PC-3 (cell line): ENCODE data around the gene CYP19A1. TPM values are rescaled to one million over a fixed set of nuclear protein-coding genes. Genes with fewer than 3 reads are reported as not detected.

Experiments used
- ATAC-seq: fragments of 200-7000 bp; cut with Tn5 transposase; 2 replicates; pipeline ENCODE4 v1.9.1; 2020; ENCODE audit warnings: mild to moderate bottlenecking, moderate library complexity
- BruUV-seq: library from RNA; stranded (reverse); fragments of 400-500 nt; replicated peaks from 2 replicates; lab custom pipeline; 2021; lab: Mats Ljungman, UMichigan
- CTCF ChIA-PET: fragments of 300-600 bp; sonication (Branson Sonifier 250); formaldehyde crosslinking; loops from one replicate; lab custom pipeline; 2022; ENCODE audit warnings: antibody characterized with exemption; lab: Charles Lee
- POLR2A ChIA-PET: fragments of 300-600 bp; sonication (Branson Sonifier 250); formaldehyde crosslinking; loops from one replicate; lab custom pipeline; 2022; ENCODE audit warnings: antibody characterized with exemption; ENCODE audit not compliant: unreplicated experiment; lab: Charles Lee
- DNase-seq: peaks from one replicate; pipeline ENCODE4 v3.0.0-alpha.2; 2015
- H2AFZ ChIP-seq: fragments of 300-600 bp; sonication (generic); 2 replicates; pipeline ENCODE4 v1.6.0; 2016; ENCODE audit warnings: antibody characterized with exemption, low read length
- H3F3A ChIP-seq: fragments of 300-600 bp; sonication (generic); one replicate; pipeline ENCODE4 v1.6.0; 2017; ENCODE audit warnings: antibody characterized with exemption, low read length, control low read depth, mild to moderate bottlenecking; ENCODE audit not compliant: unreplicated experiment
- H3K27ac ChIP-seq: fragments of 300-600 bp; sonication (generic); 2 replicates; pipeline ENCODE4 v1.5.1; 2016; ENCODE audit warnings: mild to moderate bottlenecking, low read length
- H3K27me3 ChIP-seq: fragments of 300-600 bp; sonication (generic); 2 replicates; pipeline ENCODE4 v1.6.1; 2016; ENCODE audit warnings: low read length, mixed read lengths
- H3K36me3 ChIP-seq: fragments of 300-600 bp; sonication (generic); 2 replicates; pipeline ENCODE4 v1.6.1; 2016; ENCODE audit warnings: low read depth, mixed run types, low read length, mixed read lengths
- H3K4me1 ChIP-seq: fragments of 300-600 bp; sonication (generic); 2 replicates; pipeline ENCODE4 v1.5.1; 2016; ENCODE audit warnings: low read length; ENCODE audit not compliant: insufficient read depth
- H3K4me2 ChIP-seq: fragments of 300-600 bp; sonication (generic); 2 replicates; pipeline ENCODE4 v1.6.0; 2016; ENCODE audit warnings: low read length
- H3K4me3 ChIP-seq: fragments of 300-600 bp; sonication (generic); 2 replicates; pipeline ENCODE4 v1.5.1; 2016; ENCODE audit warnings: mild to moderate bottlenecking, low read length, mixed read lengths
- H3K79me2 ChIP-seq: fragments of 300-600 bp; sonication (generic); 2 replicates; pipeline ENCODE4 v1.6.1; 2017; ENCODE audit warnings: low read length, mixed read lengths
- H3K9ac ChIP-seq: fragments of 300-600 bp; sonication (generic); 2 replicates; pipeline ENCODE4 v1.6.0; 2016; ENCODE audit warnings: mild to moderate bottlenecking, low read length
- H3K9me2 ChIP-seq: fragments of 300-600 bp; sonication (generic); replicated peaks from 2 replicates; pipeline ENCODE4 v1.6.1; 2016; ENCODE audit warnings: mixed run types, low read length, mixed read lengths
- H3K9me3 ChIP-seq: fragments of 300-600 bp; sonication (generic); 2 replicates; pipeline ENCODE4 v1.6.1; 2016; ENCODE audit warnings: low read length, mixed read lengths
- H4K20me1 ChIP-seq: fragments of 300-600 bp; sonication (generic); 2 replicates; pipeline ENCODE4 v1.6.1; 2016; ENCODE audit warnings: low read length, mixed read lengths
- EZH2 ChIP-seq: fragments of 300-600 bp; sonication (generic); IDR thresholded peaks from one replicate; pipeline ENCODE4 v1.6.1; 2017; ENCODE audit warnings: antibody characterized with exemption, mild to moderate bottlenecking, low read length; ENCODE audit not compliant: unreplicated experiment
- EZH2phosphoT487 ChIP-seq: fragments of 300-600 bp; sonication (generic); IDR thresholded peaks from 2 replicates; pipeline ENCODE4 v1.6.1; 2018; ENCODE audit warnings: mild to moderate bottlenecking, antibody characterized with exemption, low read length, borderline replicate concordance
- intact Hi-C: fragments of 100-400 bp; cut with micrococcal nuclease; formaldehyde crosslinking; loops from 2 replicates; pipeline ENCODE4 v1.9.0; 2023
- total RNA-seq: library from RNA; depleted of rRNA; stranded (reverse); fragments of >200 nt; gene quantifications from 2 replicates; pipeline ENCODE4 v1.2.3, GENCODE V29; 2014
- TF ChIP-seq, protein P1 (sequence below): fragments of 300-600 bp; sonication (generic); conservative IDR thresholded peaks from 2 replicates; pipeline ENCODE4 v1.5.1; 2017; ENCODE audit warnings: antibody characterized with exemption, low read depth, mild to moderate bottlenecking, low read length

CYP19A1 gene
- total RNA-seq, 1 experiment from 2014 or later, result not detected

DNA sequence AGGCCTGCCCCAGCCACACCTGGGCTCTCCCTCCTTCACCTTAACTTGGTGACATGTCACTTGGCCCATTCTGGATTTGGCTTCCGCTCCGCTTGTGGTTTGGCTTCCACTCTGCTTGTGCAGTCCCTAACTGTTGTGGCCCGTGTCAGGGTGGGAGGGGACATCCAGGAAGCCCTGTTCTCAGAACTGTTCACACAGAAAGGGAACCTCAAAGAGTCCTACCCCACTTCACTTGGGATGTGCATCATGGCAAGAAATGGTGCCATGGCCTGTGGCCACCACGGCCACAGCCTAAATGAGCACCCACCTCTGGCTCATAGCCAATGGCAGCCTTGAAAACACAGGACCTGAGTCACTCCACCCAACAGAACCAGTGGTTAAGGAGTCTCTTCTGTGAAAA, 63.4 kb downstream of the CYP19A1 start:
- CTCF ChIA-PET, result no interaction called here
- no peaks in the 10 kb centered on the region for H3K36me3 ChIP-seq
- no peak for ATAC-seq
- H3K4me3 ChIP-seq, result no peak overlapping the region
- no peaks in the 10 kb centered on the region for H4K20me1 ChIP-seq
- H3F3A ChIP-seq, result no peaks in the 10 kb centered on the region
- no TSS peak for BruUV-seq
- H3K9me2 ChIP-seq, result no peaks in the 10 kb centered on the region
- H3K4me2 ChIP-seq, result no peak overlapping the region
- peaks cover 60% of the 10 kb centered on the region for H3K27me3 ChIP-seq
- no peaks in the 10 kb centered on the region for H3K79me2 ChIP-seq
- no peaks in the 10 kb centered on the region for H3K4me1 ChIP-seq
- H2AFZ ChIP-seq, result no peak overlapping the region
- intact Hi-C loops, result no loop called here
- H3K27ac ChIP-seq, result no peak overlapping the region
- no peaks in the 10 kb centered on the region for H3K9me3 ChIP-seq
- POLR2A ChIA-PET, result no interaction called here
- DNase-seq, result no peak
- H3K9ac ChIP-seq, result no peak overlapping the region
- no peak for TF ChIP-seq EZH2phosphoT487
- TF ChIP-seq EZH2, result no peak
- TF ChIP-seq, protein P1, sequence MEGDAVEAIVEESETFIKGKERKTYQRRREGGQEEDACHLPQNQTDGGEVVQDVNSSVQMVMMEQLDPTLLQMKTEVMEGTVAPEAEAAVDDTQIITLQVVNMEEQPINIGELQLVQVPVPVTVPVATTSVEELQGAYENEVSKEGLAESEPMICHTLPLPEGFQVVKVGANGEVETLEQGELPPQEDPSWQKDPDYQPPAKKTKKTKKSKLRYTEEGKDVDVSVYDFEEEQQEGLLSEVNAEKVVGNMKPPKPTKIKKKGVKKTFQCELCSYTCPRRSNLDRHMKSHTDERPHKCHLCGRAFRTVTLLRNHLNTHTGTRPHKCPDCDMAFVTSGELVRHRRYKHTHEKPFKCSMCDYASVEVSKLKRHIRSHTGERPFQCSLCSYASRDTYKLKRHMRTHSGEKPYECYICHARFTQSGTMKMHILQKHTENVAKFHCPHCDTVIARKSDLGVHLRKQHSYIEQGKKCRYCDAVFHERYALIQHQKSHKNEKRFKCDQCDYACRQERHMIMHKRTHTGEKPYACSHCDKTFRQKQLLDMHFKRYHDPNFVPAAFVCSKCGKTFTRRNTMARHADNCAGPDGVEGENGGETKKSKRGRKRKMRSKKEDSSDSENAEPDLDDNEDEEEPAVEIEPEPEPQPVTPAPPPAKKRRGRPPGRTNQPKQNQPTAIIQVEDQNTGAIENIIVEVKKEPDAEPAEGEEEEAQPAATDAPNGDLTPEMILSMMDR, result no peak

DNA sequence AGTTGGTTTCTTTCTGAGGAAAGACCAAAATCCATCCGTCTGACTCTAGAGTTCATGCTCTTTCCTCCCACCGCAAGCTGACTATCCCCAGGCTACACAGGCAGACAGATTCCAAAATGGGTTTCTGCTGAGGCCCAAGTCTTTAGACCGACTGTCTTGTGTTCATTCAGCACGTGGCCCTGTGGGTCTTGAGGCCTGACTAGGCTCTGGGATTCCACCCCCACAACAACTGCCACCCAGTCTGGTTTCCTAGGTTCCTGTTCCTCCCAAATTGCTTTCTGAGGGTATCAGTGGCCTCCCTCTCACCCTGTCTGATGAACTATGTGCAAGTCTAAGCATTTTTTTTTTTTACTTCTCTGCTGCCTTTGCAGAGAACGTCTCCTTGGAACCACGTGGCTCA, 67.7 kb downstream of the CYP19A1 start:
- TF ChIP-seq EZH2phosphoT487, result no peak
- no peak for TF ChIP-seq EZH2
- TF ChIP-seq, protein P1, result no peak
- peaks cover 46% of the 10 kb centered on the region for H3K27me3 ChIP-seq
- H3K9ac ChIP-seq, result no peak overlapping the region
- DNase-seq, result no peak
- H3K27ac ChIP-seq, result no peak overlapping the region
- H3F3A ChIP-seq, result no peaks in the 10 kb centered on the region
- H3K79me2 ChIP-seq, result no peaks in the 10 kb centered on the region
- H3K4me3 ChIP-seq, result no peak overlapping the region
- no peaks in the 10 kb centered on the region for H3K9me2 ChIP-seq
- H2AFZ ChIP-seq, result no peak overlapping the region
- intact Hi-C loops, result no loop called here
- no peaks in the 10 kb centered on the region for H3K36me3 ChIP-seq
- ChIA-PET CTCF (no interaction called here), POLR2A (no interaction called here)
- no peaks in the 10 kb centered on the region for H3K9me3 ChIP-seq
- no peak for ATAC-seq
- H3K4me2 ChIP-seq, result no peak overlapping the region
- BruUV-seq, result no TSS peak
- H4K20me1 ChIP-seq, result no peaks in the 10 kb centered on the region
- no peaks in the 10 kb centered on the region for H3K4me1 ChIP-seq

DNA sequence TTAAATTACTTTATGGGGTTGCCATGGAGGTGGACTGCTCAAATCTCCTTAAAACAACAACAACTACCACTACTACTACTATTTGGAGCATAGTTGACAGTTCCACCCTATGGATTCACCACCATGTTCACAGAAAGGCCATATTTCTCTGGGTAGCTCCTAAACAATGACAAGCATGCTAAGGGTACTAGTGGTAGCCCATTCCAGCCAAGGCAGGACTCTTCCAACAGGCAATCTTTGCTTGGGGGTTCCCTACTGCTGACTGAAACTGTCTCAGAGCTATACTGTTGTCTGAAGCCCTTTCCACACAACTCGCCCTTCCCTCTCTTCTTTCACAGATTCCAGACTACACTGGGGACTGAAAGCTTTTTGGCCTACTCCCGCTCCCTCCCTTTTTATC, 68.9 kb downstream of the CYP19A1 start:
- Histone ChIP-seq H4K20me1 (no peaks in the 10 kb centered on the region), H3K4me2 (no peak overlapping the region), H3K27me3 (peaks cover 43% of the 10 kb centered on the region), H2AFZ (no peak overlapping the region), H3K79me2 (no peaks in the 10 kb centered on the region), H3K4me3 (no peak overlapping the region), H3F3A (no peaks in the 10 kb centered on the region), H3K9me2 (no peaks in the 10 kb centered on the region), H3K9me3 (no peaks in the 10 kb centered on the region), H3K36me3 (no peaks in the 10 kb centered on the region), H3K27ac (no peak overlapping the region), H3K4me1 (no peaks in the 10 kb centered on the region), H3K9ac (no peak overlapping the region)
- TF ChIP-seq EZH2phosphoT487 (no peak), EZH2 (no peak)
- TF ChIP-seq, protein P1, result no peak
- POLR2A ChIA-PET, result no interaction called here
- intact Hi-C loops, result no loop called here
- CTCF ChIA-PET, result interaction anchor here (0.6 kb wide), 1 partner anchor 141 kb away, joined by 4 read pairs; no protein-coding TSS in a partner anchor
- ATAC-seq (no peak), DNase-seq (no peak)
- no TSS peak for BruUV-seq
